Measurements from ENCODE around the gene KIF6. TPM values are rescaled to one million over a fixed set of nuclear protein-coding genes. Genes with fewer than 3 reads are reported as not detected.
"Not testable (repeated sequence)": the region's sequence is repeated elsewhere in the genome, so short reads cannot be mapped to it uniquely, and the experiment has no call there.

The KIF6 gene
- total RNA-seq, 4 donors from 2014 or later: 0.40 to 1.3 (median 0.80) TPM

DNA sequence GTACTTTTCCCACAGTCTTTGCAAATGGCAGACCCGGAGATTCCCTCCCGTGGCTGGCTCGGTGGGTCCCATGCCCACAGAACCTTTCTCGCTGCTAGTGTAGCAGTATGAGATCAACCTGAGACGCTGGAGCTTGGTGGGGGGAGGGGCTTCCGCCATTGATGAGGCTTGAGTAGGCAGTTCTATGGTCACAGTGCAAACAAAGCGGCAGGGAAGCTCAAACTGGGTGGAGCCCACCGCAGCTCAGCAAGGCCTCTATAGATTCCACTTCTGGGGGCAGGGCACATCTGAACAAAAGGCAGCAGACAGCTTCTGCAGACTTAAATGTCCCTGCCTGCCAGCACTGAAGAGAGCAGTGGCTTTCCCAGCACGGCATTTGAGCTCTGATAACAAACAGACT, 216.7 kb downstream of the KIF6 start:
- intact Hi-C loops (cut with DNase I): no loop called here
- no peak for DNase-seq
- 66 to 73% methylated on average over 7 to 9 of the region's 9 CpGs for WGBS, 2 donors
- H3K4me1 ChIP-seq: no peaks in the 10 kb centered on the region
- no peak overlapping the region for H3K27ac ChIP-seq
- no peaks in the 10 kb centered on the region for H3K36me3 ChIP-seq
- no peaks in the 10 kb centered on the region for H3K9me3 ChIP-seq
- no peaks in the 10 kb centered on the region for H3K27me3 ChIP-seq
- TF ChIP-seq POLR2A (IDR thresholded peaks at IDR 0.05): no peak
- no peak for TF ChIP-seq CTCF (IDR thresholded peaks at IDR 0.05)
- H3K4me3 ChIP-seq (replicated peaks in 1 of 3): no peak overlapping the region

GRCh38 chr6:39507331-39507998, 217.7 kb downstream of the KIF6 start:
- TF ChIP-seq POLR2A (IDR thresholded peaks at IDR 0.05) (no peak), CTCF (IDR thresholded peaks at IDR 0.05) (no peak)
- DNase-seq: no peak
- no peak overlapping the region for H3K4me3 ChIP-seq (replicated peaks in 1 of 3)
- intact Hi-C loops (cut with DNase I): no loop called here
- H3K27ac ChIP-seq: no peak overlapping the region
- no peaks in the 10 kb centered on the region for H3K4me1 ChIP-seq
- 64 to 89% methylated on average over 3 of the region's 3 CpGs for WGBS, 2 donors
- no peaks in the 10 kb centered on the region for H3K9me3 ChIP-seq
- H3K27me3 ChIP-seq: no peaks in the 10 kb centered on the region
- H3K36me3 ChIP-seq: no peaks in the 10 kb centered on the region

DNA sequence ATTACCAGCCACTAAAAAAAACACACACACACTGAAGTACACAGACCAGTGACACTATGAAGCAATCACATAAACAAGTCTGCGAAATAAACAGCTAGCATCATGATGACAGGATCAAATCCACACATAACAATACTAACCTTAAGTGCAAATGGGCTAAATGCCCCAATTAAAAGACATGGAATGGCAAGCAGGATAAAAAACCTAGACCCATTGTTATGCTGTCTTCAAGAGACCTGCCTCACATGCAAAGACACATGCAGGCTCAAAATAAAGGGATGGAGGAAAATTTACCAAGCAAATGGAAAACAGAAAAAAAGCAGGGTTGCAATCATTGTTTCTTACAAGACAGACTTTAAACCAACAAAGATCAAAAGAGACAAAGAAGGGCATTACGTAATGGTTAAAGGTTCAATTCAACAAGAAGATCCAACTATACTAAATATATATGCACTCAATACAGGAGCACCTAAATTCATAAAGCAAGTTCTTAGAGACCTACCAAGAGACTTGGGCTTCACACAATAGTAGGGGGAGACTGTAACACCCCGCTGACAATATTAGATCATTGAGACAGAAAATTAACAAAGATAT, 222.7 kb downstream of the KIF6 start:
- H3K27me3 ChIP-seq; DNase-seq; H3K4me3 ChIP-seq (replicated peaks in 1 of 3); H3K36me3 ChIP-seq; H3K4me1 ChIP-seq; H3K27ac ChIP-seq; H3K9me3 ChIP-seq; intact Hi-C loops (cut with DNase I): not testable (repeated sequence)
- WGBS, 2 donors: 90 to 91% methylated on average over 3 of the region's 3 CpGs

DNA sequence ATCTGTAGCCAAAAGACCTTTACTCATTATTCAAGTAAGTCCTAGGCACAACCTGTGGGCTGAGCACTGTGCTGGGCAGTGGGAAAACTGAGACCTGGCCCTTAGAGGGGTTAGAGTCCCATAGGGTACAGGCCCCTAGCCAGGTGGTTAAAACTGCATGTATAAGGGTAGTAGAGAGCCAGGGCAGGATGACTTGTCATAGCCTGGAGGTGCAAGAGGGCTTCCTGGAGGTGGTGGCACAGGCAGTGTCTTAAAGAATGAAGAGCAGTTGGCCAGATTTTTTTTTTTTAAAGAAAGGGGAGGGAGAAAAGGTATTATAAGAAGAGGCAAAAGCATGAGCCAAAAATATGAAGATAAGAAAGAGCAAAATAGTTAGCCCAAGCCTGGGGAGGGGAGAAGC, 226.2 kb downstream of the KIF6 start:
- TF ChIP-seq CTCF (IDR thresholded peaks at IDR 0.05): no peak
- TF ChIP-seq POLR2A (IDR thresholded peaks at IDR 0.05): no peak
- peaks cover 0 to 3% of the 10 kb centered on the region in 2 donors for H3K4me1 ChIP-seq
- DNase-seq: no peak
- no peaks in the 10 kb centered on the region for H3K9me3 ChIP-seq
- H3K27ac ChIP-seq: no peak overlapping the region
- H3K4me3 ChIP-seq (replicated peaks in 1 of 3): no peak overlapping the region
- no peaks in the 10 kb centered on the region for H3K36me3 ChIP-seq
- no peaks in the 10 kb centered on the region for H3K27me3 ChIP-seq
- intact Hi-C loops (cut with DNase I): no loop called here

- H3K9me3 ChIP-seq: no peaks in the 10 kb centered on the region
- H3K4me3 ChIP-seq (replicated peaks in 1 of 3): no peak overlapping the region
- peaks cover 0 to 8% of the 10 kb centered on the region in 2 donors for H3K4me1 ChIP-seq
- no peak for TF ChIP-seq CTCF (IDR thresholded peaks at IDR 0.05)
- TF ChIP-seq POLR2A (IDR thresholded peaks at IDR 0.05): no peak
- intact Hi-C loops (cut with DNase I): no loop called here
- 85 to 96% methylated on average over 2 of the region's 2 CpGs for WGBS, 2 donors
- DNase-seq: no peak
- no peaks in the 10 kb centered on the region for H3K36me3 ChIP-seq
- no peaks in the 10 kb centered on the region for H3K27me3 ChIP-seq
- no peak overlapping the region for H3K27ac ChIP-seq
Observed at GRCh38 chr6:39498096-39498495, 227.1 kb downstream of the KIF6 start.
